ENCODE data around the gene CISH.

CISH gene

GRCh38 chr3:50604628-50605588 is 6.7 kb downstream of the CISH start:
- no peak overlapping the region for H3K9ac ChIP-seq (ENCODE audit: low read length)

GRCh38 chr3:50604110-50604621 is 7.4 kb downstream of the CISH start:
- H3K4me1 ChIP-seq (ENCODE audit: control insufficient read depth, insufficient read depth, low read length), result 0 out of 2 replicates have a peak, but pooled peaks cover 6% of the 10 kb centered on the region
- no peak overlapping the region for H3K4me3 ChIP-seq (ENCODE audit: low read depth, low read length)
- H3K27ac ChIP-seq (ENCODE audit: low read depth, low read length), result no peak overlapping the region
- H3K9ac ChIP-seq (ENCODE audit: low read length), result no peak overlapping the region
- H3K36me3 ChIP-seq (ENCODE audit: control insufficient read depth, insufficient read depth, low read length), result no peaks in the 10 kb centered on the region
- H3K9me3 ChIP-seq (ENCODE audit: control insufficient read depth, insufficient read depth, low read depth, low read length), result no peaks in the 10 kb centered on the region
- H3K27me3 ChIP-seq (ENCODE audit: control insufficient read depth, insufficient read depth, low read length), result no peaks in the 10 kb centered on the region

More at GRCh38 chr3:50604628-50605588, 6.7 kb downstream of the CISH start:
- no peaks in the 10 kb centered on the region for H3K36me3 ChIP-seq (ENCODE audit: control insufficient read depth, insufficient read depth, low read length)
- H3K4me3 ChIP-seq (ENCODE audit: low read depth, low read length), result no peak overlapping the region
- no peak overlapping the region for H3K27ac ChIP-seq (ENCODE audit: low read depth, low read length)
- H3K27me3 ChIP-seq (ENCODE audit: control insufficient read depth, insufficient read depth, low read length), result peaks cover 5% of the 10 kb centered on the region; the same call in 1 of the 2 replicates
- H3K9me3 ChIP-seq (ENCODE audit: control insufficient read depth, insufficient read depth, low read depth, low read length), result no peaks in the 10 kb centered on the region
- 0 out of 2 replicates have a peak, but pooled peaks cover 6% of the 10 kb centered on the region for H3K4me1 ChIP-seq (ENCODE audit: control insufficient read depth, insufficient read depth, low read length)

GRCh38 chr3:50603261-50604109 is 8.1 kb downstream of the CISH start:
- H3K4me3 ChIP-seq (ENCODE audit: low read depth, low read length), result no peak overlapping the region

GRCh38 chr3:50602595-50603191 is 8.9 kb downstream of the CISH start:
- Histone ChIP-seq H3K27me3 (ENCODE audit: control insufficient read depth, insufficient read depth, low read length) (no peaks in the 10 kb centered on the region), H3K4me1 (ENCODE audit: control insufficient read depth, insufficient read depth, low read length) (0 out of 2 replicates have a peak, but pooled peaks cover 6% of the 10 kb centered on the region), H3K9ac (ENCODE audit: low read length) (no peak overlapping the region), H3K9me3 (ENCODE audit: control insufficient read depth, insufficient read depth, low read depth, low read length) (no peaks in the 10 kb centered on the region), H3K36me3 (ENCODE audit: control insufficient read depth, insufficient read depth, low read length) (no peaks in the 10 kb centered on the region), H3K27ac (ENCODE audit: low read depth, low read length) (no peak overlapping the region), H3K4me3 (ENCODE audit: low read depth, low read length) (no peak overlapping the region)

More at GRCh38 chr3:50603261-50604109, 8.1 kb downstream of the CISH start:
- Histone ChIP-seq H3K27me3 (ENCODE audit: control insufficient read depth, insufficient read depth, low read length) (no peaks in the 10 kb centered on the region), H3K9ac (ENCODE audit: low read length) (no peak overlapping the region), H3K4me1 (ENCODE audit: control insufficient read depth, insufficient read depth, low read length) (0 out of 2 replicates have a peak, but pooled peaks cover 6% of the 10 kb centered on the region), H3K27ac (ENCODE audit: low read depth, low read length) (no peak overlapping the region), H3K9me3 (ENCODE audit: control insufficient read depth, insufficient read depth, low read depth, low read length) (no peaks in the 10 kb centered on the region), H3K36me3 (ENCODE audit: control insufficient read depth, insufficient read depth, low read length) (no peaks in the 10 kb centered on the region)

GRCh38 chr3:50600841-50601591 is 10.6 kb downstream of the CISH start:
- no peak overlapping the region for H3K9ac ChIP-seq (ENCODE audit: low read length)
- H3K27ac ChIP-seq (ENCODE audit: low read depth, low read length), result no peak overlapping the region
- no peaks in the 10 kb centered on the region for H3K27me3 ChIP-seq (ENCODE audit: control insufficient read depth, insufficient read depth, low read length)
- H3K4me1 ChIP-seq (ENCODE audit: control insufficient read depth, insufficient read depth, low read length), result 0 out of 2 replicates have a peak, but pooled peaks cover 6% of the 10 kb centered on the region
- no peaks in the 10 kb centered on the region for H3K9me3 ChIP-seq (ENCODE audit: control insufficient read depth, insufficient read depth, low read depth, low read length)
- no peak overlapping the region for H3K4me3 ChIP-seq (ENCODE audit: low read depth, low read length)
- no peaks in the 10 kb centered on the region for H3K36me3 ChIP-seq (ENCODE audit: control insufficient read depth, insufficient read depth, low read length)

- 0 out of 2 replicates have a peak, but pooled peaks cover 6% of the 10 kb centered on the region for H3K4me1 ChIP-seq (ENCODE audit: control insufficient read depth, insufficient read depth, low read length)
- no peak overlapping the region for H3K9ac ChIP-seq (ENCODE audit: low read length)
- no peaks in the 10 kb centered on the region for H3K27me3 ChIP-seq (ENCODE audit: control insufficient read depth, insufficient read depth, low read length)
- H3K9me3 ChIP-seq (ENCODE audit: control insufficient read depth, insufficient read depth, low read depth, low read length), result no peaks in the 10 kb centered on the region
- no peaks in the 10 kb centered on the region for H3K36me3 ChIP-seq (ENCODE audit: control insufficient read depth, insufficient read depth, low read length)
- no peak overlapping the region for H3K27ac ChIP-seq (ENCODE audit: low read depth, low read length)
- no peak overlapping the region for H3K4me3 ChIP-seq (ENCODE audit: low read depth, low read length)
Observed at GRCh38 chr3:50600141-50600753, 11.3 kb downstream of the CISH start.

GRCh38 chr3:50599716-50600118 is 11.9 kb downstream of the CISH start:
- Histone ChIP-seq H3K4me1 (ENCODE audit: control insufficient read depth, insufficient read depth, low read length) (0 out of 2 replicates have a peak, but pooled peaks cover 6% of the 10 kb centered on the region), H3K9me3 (ENCODE audit: control insufficient read depth, insufficient read depth, low read depth, low read length) (no peaks in the 10 kb centered on the region), H3K27ac (ENCODE audit: low read depth, low read length) (no peak overlapping the region), H3K9ac (ENCODE audit: low read length) (no peak overlapping the region), H3K36me3 (ENCODE audit: control insufficient read depth, insufficient read depth, low read length) (no peaks in the 10 kb centered on the region), H3K27me3 (ENCODE audit: control insufficient read depth, insufficient read depth, low read length) (no peaks in the 10 kb centered on the region), H3K4me3 (ENCODE audit: low read depth, low read length) (no peak overlapping the region)

- Histone ChIP-seq H3K9ac (ENCODE audit: low read length) (no peak overlapping the region), H3K4me3 (ENCODE audit: low read depth, low read length) (no peak overlapping the region), H3K36me3 (ENCODE audit: control insufficient read depth, insufficient read depth, low read length) (no peaks in the 10 kb centered on the region), H3K9me3 (ENCODE audit: control insufficient read depth, insufficient read depth, low read depth, low read length) (no peaks in the 10 kb centered on the region), H3K27ac (ENCODE audit: low read depth, low read length) (no peak overlapping the region), H3K27me3 (ENCODE audit: control insufficient read depth, insufficient read depth, low read length) (no peaks in the 10 kb centered on the region), H3K4me1 (ENCODE audit: control insufficient read depth, insufficient read depth, low read length) (0 out of 2 replicates have a peak, but pooled peaks cover 6% of the 10 kb centered on the region)
Observed at GRCh38 chr3:50599115-50599715, 12.4 kb downstream of the CISH start.

- Histone ChIP-seq H3K9ac (ENCODE audit: low read length) (no peak overlapping the region), H3K4me3 (ENCODE audit: low read depth, low read length) (no peak overlapping the region), H3K9me3 (ENCODE audit: control insufficient read depth, insufficient read depth, low read depth, low read length) (no peaks in the 10 kb centered on the region), H3K36me3 (ENCODE audit: control insufficient read depth, insufficient read depth, low read length) (no peaks in the 10 kb centered on the region), H3K27me3 (ENCODE audit: control insufficient read depth, insufficient read depth, low read length) (no peaks in the 10 kb centered on the region), H3K4me1 (ENCODE audit: control insufficient read depth, insufficient read depth, low read length) (no peaks in the 10 kb centered on the region), H3K27ac (ENCODE audit: low read depth, low read length) (no peak overlapping the region)
Observed at GRCh38 chr3:50594253-50594785, 17.3 kb downstream of the CISH start.

Data from HUES6 (cell line).